HG02642 (cell line): ENCODE data around the gene SRXN1.

Source experiments
- ATAC-seq: cut with Tn5 transposase; IDR thresholded peaks from one replicate; pipeline ENCODE4 v1.9.1; 2021; ENCODE audit warnings: mild to moderate bottlenecking; ENCODE audit not compliant: unreplicated experiment, poor library complexity

SRXN1 gene

DNA sequence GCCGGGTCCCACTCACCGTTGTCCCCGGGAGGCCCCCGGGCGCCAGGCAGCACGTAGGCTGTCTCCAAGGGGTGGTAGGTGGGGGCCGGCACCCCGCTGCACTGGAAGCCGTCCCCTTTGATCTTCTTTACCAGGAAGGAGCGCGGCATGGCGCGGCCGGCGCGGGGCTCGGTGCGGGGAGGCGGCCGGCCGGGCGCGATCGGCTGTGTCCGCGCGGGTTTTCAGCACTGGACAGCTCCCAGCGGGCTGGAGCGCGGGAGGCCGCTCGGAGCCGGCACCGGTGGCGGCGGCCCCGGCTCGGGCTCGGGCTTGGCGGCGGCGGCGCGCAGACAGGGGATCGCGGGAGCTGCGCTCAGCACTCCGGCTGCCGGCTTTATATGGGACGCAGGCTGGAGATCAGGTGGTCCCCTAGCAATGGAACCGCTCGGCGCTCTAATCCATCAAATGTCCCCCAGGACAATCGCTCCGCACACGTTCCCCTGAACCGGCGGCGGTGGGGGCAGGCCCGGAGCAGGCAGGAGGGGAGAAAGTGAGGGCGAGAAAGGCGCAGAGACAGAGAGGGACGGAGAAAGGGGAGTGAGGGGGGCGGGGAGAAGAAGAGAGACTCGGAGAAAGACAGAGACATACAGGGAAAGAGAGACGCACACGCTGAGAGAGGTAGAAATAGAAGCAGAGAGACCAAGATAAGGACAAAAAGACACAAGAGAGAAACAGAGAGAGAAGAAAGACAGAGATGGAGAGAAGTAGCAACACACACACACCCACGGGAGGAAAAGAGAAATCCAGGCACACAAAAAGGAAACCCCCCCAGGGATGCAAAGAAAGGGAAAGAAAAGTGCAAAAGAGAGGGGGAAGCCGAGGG is 22.7 kb upstream of the SRXN1 start, which contains the start of gene SCRT2:
TSS of gene SCRT2 (minus strand) at position 350 of the 862 bp plus-strand sequence. CDS start at position 149, 201 bp downstream.
- no peak for ATAC-seq

DNA sequence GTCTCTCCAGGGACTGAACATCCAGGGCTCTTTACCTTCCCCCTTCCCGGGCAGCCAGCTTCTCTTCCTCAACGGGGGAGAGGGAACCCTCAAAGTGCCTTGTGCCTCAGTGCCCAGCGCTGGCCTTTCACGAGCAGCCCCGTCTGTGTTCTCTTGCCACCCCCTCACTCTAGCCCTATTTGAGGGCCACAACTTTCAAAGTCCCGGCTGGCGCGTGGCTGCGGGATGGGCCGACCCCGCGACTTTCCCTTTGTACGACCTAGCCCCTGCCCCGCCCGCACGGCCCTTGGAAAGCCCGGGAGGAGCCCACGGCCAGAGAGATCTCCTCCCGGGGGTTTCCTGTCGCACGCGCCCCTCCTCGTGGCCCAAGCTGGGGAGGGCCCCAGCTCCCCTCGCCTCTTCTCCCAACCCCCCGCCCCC is 22.0 kb upstream of the SRXN1 start:
- ATAC-seq, result no peak

DNA sequence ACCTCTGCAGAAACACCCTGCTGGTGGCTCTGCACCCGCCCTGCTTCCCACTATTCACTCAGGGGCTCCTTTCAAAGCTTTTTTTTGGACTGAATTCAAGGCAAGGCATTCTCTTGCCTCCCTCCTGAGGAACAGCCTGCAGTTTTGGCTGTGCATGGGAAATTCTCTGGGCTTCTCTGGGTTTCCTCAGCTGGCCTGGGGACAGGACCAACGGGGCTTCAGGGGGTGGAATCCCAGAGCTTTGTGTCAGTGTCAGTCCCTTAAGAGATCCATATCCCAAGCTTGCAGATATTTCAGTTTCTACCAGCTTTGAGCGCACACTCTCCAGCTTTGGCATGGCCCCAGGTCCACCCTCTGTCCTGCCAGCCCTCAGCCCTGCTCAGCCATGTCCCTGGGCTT is 20.6 kb upstream of the SRXN1 start:
- ATAC-seq, result no peak

DNA sequence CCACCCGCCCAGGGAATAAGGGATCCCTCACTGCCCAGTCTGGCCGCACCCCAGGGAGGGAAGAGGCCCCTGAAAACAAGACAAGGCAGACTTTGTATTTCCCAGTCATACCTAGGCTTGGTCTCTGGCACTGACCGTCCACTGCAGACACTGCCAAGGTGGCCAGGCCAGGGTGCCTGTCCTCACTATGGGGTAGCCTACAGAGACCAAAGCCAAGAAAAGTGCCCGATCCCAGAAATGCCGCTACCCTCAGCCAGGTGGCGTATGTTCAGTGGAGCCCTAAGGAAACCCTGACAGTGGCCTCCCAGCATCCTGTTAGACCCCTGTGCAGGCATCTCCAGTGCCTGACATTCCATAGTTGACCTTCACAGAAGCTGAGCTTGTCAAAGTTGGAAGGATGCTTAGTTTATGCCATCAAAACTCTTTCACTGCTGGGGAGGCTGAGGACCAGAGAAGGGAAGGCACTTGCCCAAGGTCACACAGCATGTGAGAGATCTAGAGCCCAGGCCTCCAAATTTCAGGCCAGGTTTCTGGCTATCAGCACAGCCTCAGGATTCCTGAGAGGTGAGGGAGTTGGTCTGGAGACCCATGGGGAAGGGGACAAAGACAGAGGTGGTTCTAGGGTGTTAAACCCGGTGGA is 20.1 kb upstream of the SRXN1 start:
- ATAC-seq, result no peak

DNA sequence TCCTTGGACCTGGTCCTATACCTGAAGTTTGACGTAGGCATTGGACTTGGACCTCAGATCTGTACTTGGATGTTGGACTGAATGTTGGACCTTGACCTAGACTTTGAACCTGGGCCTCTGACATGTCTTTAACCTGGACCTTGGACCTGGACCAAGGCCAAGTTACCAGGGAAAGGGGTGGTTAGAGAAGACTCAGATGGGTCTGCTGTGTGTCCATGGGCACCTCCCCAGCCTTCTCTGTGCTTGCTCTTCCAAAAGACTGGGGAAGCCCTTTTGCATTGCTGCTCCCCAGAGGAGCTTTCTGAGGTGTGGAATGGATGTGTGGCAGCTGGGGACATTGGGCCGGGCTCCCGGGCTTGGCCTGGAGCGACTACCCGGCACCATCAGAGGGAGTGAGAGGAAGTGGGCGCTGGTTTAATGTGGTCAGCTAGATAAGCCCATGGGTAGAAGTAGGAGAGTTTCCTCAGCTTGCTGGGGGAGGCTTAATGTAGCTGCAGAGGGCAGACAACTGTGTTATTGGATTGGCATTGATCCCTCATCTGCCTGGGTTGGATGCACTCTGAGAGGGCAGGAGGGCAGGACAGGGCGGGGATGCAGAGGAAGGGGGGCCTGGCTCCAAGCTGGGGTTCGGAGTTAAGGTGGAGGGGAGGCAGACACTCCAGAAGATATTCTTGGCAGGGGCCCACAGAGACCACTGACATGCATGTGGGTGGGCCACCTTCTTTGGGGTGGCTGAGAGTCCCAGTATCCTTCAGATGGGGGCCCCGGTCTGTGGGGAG is 18.4 kb upstream of the SRXN1 start:
- ATAC-seq, result no peak

DNA sequence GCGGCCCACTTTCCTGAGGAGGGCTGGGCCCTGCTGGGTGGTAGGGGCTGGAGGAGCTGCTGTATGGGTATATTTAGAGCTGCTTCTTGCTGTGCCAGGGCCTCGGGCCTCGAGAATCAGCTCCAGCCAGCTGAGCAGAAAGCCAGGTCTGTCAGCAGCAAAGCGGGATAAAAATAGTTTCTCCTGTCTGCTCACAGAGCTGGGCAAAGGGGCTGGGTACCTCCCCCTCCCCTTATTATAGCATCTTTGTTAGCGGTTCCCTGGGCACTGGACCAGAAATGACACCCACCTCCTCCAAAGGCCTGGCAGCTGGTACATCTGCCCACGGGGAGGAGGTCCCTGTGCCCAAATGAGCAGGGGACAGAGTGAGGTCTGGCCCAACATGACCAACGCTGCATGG is 16.6 kb upstream of the SRXN1 start:
- ATAC-seq, result no peak

DNA sequence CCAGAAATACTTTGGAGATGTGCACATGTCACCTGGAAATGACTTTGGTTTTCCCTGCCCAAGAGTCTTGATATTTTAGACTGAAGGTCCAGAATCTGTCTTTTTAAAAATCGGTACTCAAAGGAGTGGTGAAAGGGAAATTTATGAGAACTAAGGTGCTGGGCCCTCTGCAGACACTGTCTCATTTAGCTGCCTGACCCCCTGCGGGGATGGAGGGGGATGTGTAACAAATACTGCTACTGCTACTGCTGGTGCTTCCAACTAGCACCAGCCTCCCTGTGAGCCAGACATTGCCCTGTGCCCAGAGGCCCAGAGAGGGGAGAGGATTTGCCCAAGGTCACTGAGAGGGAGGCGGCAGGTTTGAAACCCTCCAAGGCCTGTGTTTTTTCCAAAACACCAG is 15.6 kb upstream of the SRXN1 start:
- ATAC-seq, result no peak

DNA sequence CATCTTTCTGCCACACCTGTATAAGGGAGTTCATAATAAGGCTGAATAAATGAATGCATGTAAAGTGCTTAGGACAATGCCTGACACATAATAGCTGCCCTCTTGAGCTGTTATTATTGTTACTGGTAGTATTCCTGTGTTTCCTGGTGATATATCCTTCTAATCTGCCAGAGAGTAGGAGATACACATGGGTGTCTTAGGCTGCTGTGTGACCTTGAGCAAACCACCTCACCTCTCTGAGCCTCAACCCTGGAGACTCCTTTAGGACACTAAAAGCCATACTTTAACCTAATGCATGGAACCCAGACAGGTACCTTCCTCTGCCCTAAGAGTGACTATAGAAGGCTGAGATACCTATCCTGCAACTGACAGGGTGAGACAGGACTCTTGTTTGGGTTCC is 15.1 kb upstream of the SRXN1 start:
- ATAC-seq, result no peak

DNA sequence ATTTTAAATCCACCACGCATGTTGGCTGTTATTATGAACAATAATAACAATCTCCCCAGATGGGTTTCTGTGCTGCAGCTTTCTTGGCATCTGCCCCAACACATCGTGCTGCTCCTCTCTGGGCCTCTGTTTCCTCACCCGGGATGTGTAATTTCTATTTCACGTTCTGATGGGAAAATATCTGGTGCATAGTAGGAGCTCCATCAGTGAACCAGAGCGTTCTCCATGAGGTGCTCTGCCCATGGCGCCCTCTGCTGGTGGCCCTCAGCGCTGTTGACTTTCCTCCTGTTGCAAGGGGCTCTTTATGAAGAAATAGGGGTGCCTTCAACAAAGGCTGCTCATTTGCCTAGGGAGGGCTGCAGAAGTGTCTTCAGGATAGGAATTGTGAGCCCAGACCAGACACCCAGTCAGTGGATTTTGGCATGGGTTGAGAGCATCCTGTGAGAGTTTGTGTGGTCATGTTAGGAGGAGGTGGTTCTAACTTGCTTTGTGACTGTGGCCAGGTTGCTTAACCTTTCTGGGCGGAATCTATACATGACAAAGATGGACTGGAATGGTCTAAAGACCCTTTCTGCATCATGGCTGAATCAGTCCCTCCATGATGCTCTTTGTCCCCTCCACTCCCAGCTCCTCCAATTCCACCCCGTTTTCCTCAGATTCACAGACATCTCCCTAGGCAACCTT is 14.5 kb upstream of the SRXN1 start:
- ATAC-seq, result no peak

DNA sequence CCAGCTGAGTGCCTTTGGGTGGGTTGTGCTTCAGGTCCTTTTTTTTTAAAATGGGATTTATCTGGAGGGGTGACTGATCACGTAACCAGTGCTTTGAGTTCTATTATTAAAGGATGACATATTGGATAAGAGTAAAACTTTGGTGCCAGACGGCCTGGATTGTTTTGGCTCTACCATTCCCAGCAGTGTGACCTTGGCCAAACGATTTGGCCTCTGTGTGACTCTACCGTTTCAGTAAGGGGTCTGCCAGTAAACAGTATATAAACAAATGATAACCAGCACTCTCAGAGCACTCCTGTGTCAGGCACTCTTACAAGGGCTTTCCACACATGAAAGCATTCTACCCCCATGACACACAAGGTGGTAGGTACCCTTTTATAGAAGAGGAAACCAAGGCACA is 13.9 kb upstream of the SRXN1 start:
- no peak for ATAC-seq

DNA sequence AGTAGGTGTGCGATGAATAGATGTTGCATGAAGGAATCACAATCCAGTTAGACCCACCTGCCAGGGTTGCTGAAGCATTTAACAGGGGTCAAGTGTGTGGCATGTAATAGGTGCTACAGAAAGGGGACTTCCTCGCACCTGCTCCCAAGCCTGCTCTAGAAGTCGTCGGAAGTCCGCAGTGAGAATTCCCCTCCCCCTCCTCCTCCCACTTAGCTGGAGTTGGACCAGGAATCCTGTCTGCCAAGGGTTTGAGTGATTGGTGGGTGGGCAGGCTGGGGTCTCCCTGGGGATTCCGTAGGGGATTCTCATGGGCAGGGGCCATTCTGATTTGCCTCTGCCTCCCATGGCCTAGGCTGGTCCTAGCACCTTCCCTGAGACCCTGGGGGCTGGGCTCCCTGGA is 12.3 kb upstream of the SRXN1 start:
- ATAC-seq, result no peak

DNA sequence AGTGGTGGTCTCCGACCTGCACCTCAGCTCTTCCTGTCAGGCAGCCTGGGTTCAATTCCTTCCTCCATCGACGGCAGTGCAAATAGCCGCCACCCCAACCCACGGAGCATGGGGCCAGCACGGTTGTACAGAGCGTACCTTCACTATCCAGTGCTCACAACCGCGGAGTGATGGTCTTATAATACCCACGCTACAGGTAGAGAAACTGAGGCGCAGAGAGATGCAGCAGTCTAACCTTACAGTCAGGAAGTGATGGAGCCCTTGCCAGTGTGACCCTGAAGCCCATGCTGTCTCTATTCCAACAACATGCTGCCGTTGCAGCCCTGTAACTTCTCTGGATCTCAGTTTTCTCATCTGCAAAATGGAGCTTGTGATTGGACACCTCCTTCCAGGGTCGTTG is 11.6 kb upstream of the SRXN1 start:
- ATAC-seq, result no peak

DNA sequence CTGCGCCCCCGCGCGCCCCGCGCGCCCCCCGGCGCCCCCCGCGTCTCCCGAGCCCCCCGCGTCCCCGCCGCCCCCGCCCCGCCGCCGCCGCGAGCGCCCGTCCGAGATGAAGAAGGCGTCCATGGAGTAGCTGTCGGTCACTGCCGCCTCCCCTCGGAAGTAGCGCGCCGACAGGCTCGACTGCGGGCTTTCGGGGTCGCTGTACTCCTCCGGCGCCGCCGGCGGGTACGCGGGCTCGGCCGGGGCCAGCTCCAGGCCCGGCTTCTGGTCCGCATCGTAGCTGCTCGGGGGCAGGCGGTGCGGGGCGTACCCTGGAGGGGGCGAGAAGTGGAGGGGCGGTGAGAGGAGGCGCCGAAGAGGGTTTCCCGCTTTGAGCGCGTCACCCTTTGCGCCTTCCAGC is 11.2 kb upstream of the SRXN1 start:
- ATAC-seq, result no peak

DNA sequence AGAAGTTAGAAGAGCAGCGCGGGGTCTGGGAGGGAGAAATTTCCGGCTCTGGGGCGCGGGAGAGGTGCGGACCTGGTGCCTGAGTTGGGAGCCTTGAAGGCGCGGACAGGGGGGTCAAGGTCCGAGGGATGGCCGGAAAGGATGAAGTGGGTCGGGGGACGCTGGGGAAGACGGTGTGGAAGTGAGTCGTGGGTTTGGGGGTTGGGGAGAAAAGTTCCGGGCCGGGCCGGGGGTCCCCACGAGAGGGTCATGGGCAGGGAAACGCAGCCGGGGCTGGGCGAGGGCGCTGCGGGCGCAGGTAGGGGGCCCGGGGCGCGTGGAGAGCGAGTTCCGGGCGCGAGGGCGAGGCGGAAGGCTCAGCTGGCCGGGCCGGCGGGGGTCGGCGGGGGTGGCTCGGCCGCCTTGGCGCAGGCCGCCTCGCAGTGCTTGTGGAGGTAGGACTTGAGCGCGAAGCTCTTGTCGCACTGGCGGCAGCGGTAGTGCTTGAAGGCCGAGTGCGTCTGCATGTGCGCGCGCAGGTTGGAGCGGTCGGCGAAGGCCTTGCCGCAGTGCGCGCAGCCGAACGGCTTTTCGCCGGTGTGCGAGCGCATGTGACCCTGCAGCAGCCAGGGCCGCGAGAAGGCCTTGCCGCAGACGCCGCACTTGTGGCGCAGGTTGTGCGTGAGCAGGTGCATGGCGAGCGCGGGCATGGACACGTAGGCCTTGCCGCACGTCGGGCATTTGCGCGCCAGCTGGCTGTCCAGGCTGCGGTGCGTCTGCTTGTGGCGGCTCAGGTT is 10.5 kb upstream of the SRXN1 start:
- ATAC-seq, result no peak

DNA sequence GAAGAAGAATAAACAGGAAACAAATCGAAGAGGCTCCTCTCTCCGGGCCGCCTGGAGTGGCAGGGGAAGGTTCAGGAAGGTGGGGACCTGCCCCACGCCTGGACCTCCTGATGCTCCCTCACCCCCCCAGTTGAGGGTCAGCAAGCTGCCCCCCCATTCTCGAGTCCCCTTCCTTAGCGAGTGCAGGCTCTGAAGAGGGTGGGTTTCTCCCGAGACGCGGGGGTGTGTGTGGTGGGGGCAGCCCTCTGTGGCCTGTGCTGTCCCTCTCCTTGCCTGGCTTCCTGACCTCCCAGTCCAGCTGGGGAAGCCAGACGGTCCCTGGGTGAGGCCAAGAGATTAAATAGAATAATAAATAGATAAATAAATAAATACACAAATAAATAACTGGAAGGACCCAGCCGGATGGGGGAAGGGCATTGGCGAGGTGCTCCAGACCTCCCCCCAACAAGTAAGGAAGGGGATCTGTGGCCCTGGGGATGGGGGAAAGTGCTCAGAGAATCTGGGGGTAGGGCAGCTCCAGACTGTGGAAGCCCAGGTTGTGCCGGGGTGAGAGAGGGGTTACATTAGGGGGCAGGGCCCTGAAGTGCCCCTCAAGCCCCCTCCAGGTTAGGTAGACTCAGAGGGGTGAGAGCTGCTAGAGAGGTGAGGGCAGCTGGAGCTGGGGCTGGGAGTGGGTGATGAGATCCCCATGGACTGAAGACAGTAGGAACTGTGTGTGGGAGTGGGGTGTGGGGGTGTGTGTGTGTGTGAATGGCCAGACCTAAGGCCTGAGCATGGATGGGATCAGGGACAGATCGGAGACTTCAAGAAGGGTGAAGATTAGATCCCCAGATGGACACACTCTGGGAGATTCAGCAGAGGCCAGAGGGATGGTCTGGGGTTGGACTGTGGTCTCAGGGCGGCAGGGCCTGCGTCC is 9.5 kb upstream of the SRXN1 start:
- ATAC-seq, result no peak

DNA sequence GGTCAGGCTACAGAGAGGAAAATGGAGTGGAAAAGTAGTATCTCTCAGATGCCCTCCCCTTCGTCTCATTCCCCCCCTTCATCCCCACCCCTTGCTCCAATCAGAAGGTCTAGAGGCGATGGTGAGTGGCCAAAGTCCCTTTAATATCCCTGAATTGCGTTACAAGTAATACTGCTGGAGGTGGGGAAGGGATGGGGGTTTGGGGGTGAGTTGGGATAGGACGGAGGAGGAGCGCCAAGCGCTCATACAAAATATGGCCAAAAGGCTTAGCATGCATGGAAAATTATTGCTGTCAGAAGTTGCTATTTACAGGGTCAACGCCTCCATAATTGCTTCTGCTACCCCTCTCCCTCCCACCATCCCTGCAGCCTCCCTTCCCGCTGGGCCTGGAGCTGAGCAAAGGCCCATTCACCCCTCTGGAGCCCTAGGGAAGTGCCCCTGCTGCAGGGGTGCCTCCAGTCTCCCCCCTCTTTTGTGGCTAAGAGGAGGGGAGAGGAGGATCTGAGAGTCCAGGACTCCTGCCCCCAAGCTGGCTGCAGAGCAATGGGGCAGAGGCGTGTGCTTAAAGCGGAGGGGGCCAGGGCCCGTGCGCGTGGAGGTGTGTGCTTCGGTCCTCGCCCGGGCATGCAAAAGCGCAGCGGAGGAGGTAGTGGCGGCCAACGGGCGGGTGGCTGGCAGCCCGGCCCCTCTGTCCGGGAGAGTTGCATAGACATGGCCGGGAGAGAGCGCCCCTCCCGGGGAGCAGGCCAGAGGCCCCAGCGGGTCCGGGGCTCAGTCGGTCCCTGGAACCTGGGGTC is 8.7 kb upstream of the SRXN1 start:
- no peak for ATAC-seq

DNA sequence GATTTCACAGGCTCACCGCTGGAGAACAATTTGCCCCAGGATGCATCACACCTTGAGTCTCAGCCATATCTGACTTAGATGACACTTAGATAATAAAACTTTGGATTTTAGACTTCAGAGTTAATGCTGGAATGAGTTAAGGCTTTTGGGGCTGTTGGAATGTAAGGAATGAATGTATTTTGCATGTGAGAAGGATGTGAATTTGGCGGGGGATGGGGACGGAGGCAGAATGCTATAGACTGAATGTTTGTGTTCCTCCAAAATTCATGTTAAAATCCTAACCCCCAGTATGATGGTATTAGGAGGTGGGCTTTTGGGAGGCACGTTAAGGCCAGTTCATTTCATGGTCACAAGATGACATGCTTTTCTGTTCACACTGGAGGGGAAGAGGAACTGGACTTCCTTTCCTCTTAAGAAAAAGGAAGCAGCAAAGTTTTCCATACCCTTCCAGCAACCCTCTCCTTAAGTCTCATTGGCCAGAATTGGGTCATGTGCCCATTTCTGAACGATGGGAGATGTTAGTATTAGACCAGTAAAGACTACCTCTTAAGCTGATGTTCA is 5.8 kb upstream of the SRXN1 start:
- ATAC-seq, result no peak

DNA sequence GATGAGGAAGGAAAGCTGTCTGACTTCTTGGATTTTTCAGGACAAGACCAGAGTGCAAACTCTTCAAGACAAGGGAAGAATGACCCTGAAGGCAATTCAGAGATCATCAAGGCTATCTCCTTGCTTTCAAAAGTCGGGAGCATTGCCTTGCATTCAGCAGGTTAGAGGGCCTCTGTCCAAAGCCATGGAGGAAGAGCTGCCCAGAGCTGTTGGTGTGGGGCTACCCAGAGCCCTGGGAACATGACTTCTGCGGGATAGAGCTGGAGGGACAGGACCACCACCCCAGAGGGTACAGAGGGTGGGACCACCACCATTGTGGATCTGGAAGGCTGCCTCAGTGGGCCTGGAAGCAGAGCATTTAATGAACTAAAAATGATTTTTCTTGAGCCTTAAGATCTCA is 5.2 kb upstream of the SRXN1 start:
- ATAC-seq, result no peak
